ENCODE data around the gene PRKAG2. TPM values are rescaled to one million over a fixed set of nuclear protein-coding genes. Genes with fewer than 3 reads are reported as not detected.
"Not testable (repeated sequence)": the region's sequence is repeated elsewhere in the genome, so short reads cannot be mapped to it uniquely, and the experiment has no call there.

Gene PRKAG2
- total RNA-seq, 1 donor from 2014 or later: 20.8 TPM

- DNase-seq (ENCODE audit: low read depth): no peak
- no peak for TF ChIP-seq CTCF (conservative IDR thresholded peaks at IDR 0.05; ENCODE audit: low read depth, low read length)
- no peak overlapping the region for H3K4me3 ChIP-seq (ENCODE audit: low read depth, low read length)
Measured at GRCh38 chr7:151586531-151587260, 290.2 kb downstream of the PRKAG2 start.

- TF ChIP-seq CTCF (conservative IDR thresholded peaks at IDR 0.05; ENCODE audit: low read depth, low read length): no peak
- no peak for DNase-seq (ENCODE audit: low read depth)
- H3K4me3 ChIP-seq (ENCODE audit: low read depth, low read length): no peak overlapping the region
Measured at GRCh38 chr7:151585744-151586393, 291.0 kb downstream of the PRKAG2 start.

- no peak for DNase-seq (ENCODE audit: low read depth)
- H3K4me3 ChIP-seq (ENCODE audit: low read depth, low read length): no peak overlapping the region
- TF ChIP-seq CTCF (conservative IDR thresholded peaks at IDR 0.05; ENCODE audit: low read depth, low read length): no peak
Measured at GRCh38 chr7:151581741-151582140, 295.2 kb downstream of the PRKAG2 start.

GRCh38 chr7:151579644-151580043, 297.3 kb downstream of the PRKAG2 start:
- no peak overlapping the region for H3K4me3 ChIP-seq (ENCODE audit: low read depth, low read length)
- no peak for TF ChIP-seq CTCF (conservative IDR thresholded peaks at IDR 0.05; ENCODE audit: low read depth, low read length)
- no peak for DNase-seq (ENCODE audit: low read depth)

- no peak for TF ChIP-seq CTCF (conservative IDR thresholded peaks at IDR 0.05; ENCODE audit: low read depth, low read length)
- H3K4me3 ChIP-seq (ENCODE audit: low read depth, low read length): no peak overlapping the region
- DNase-seq (ENCODE audit: low read depth): no peak
Measured at GRCh38 chr7:151575410-151575809, 301.5 kb downstream of the PRKAG2 start.

GRCh38 chr7:151573046-151573445, 303.9 kb downstream of the PRKAG2 start:
- not testable (repeated sequence) for H3K4me3 ChIP-seq (ENCODE audit: low read depth, low read length); DNase-seq (ENCODE audit: low read depth)

GRCh38 chr7:151572136-151572535, 304.8 kb downstream of the PRKAG2 start:
- TF ChIP-seq CTCF (conservative IDR thresholded peaks at IDR 0.05; ENCODE audit: low read depth, low read length): no peak
- DNase-seq (ENCODE audit: low read depth): no peak
- no peak overlapping the region for H3K4me3 ChIP-seq (ENCODE audit: low read depth, low read length)

All from epithelial cell of proximal tubule (primary cell).